Activated naive CD4-positive, alpha-beta T cell (primary cell): Measurements from ENCODE around the gene SLAMF7.

Experiments used
- DNase-seq, 4 experiments: peaks; one replicate each; lab custom pipeline; 2025; lab: John Stamatoyannopoulos, UW

The SLAMF7 gene

DNA sequence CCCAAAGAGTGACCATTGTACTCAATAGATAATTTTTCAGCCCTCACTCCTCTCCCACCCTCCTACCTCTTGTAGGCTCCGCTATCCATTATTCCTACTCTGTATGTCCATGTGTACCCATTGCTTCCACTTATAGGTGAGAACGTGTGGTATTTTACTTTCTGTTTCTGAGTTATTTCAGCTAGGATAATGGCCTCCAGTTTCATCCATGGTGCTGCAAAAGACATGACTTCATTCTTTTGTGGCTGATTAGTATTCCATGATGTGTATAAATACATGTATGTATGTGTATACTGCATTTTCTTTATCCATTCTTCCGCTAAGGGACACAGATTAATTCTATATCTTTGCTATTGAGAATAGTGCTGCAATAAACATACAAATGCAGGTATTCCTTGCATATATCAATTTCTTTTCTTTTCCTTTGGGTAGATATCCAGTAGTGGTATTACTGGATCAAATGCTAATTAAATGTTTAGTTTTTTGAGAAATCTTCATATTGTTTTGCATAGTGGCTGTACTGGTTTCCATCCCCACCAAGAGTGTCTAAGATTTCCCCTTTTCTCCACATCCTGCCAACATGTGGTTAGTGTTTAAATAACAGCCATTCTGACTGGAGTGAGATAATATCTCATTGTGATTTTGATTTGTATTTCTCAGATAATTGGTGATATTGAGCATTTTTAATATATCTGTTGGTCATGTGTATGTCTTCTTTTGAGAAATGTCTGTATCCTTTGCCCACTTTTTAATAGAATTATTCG is 61.8 kb downstream of the SLAMF7 start:
- no peak for DNase-seq

GRCh38 chr1:160801836-160802580 is 63.0 kb downstream of the SLAMF7 start:
- no peak for DNase-seq
